Transverse colon (tissue), 4 donors: ENCODE results near the gene MRFAP1L1.

Experiments used
- POLR2A ChIP-seq: fragments of 450-650 bp; IDR thresholded peaks from one replicate; pipeline ENCODE4 v1.6.1; 2016; ENCODE audit warnings: antibody characterized with exemption, mild to moderate bottlenecking, moderate library complexity
- POLR2AphosphoS5 ChIP-seq, 3 donors: sonication (generic); formaldehyde crosslinking; IDR thresholded peaks; one replicate each; pipeline ENCODE4 v1.6.1; 2016; ENCODE audit warnings: antibody characterized with exemption in 3 of 3
- TF ChIP-seq, protein P1 (sequence below), 5 experiments: fragments of 200-600 bp in 3 of 5; fragments of 450-650 bp in 2 of 5; sonication (generic) in 3 of 5; IDR thresholded peaks; 1 replicate in 2 of 5; 2 replicates in 3 of 5; pipeline ENCODE4 v1.5.1; 2016 to 2017; ENCODE audit warnings: antibody characterized with exemption in 5 of 5, inconsistent platforms in 3 of 5, mild to moderate bottlenecking in 2 of 5, moderate library complexity in 1 of 5

DNA sequence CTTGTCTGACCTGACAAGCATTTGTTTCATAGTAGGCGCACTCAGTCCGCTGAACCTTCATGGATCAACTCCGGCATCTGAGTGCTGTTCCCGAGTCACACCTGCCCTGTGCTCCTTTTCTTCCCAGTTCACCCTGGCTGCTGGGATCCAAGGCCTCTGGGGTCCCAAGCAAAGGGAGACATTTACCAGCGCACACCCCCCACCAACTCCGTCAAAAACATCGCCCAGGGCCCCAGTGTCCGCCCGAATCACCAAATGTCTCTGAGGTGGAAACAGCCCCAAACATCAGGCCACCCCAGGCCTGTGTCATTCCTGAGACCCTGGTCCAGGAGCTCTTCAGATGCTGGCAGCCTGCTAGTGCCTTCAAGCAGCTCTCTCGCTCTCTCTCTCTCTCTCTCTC lies 11.5 kb upstream of the MRFAP1L1 start:
- TF ChIP-seq, protein P1, sequence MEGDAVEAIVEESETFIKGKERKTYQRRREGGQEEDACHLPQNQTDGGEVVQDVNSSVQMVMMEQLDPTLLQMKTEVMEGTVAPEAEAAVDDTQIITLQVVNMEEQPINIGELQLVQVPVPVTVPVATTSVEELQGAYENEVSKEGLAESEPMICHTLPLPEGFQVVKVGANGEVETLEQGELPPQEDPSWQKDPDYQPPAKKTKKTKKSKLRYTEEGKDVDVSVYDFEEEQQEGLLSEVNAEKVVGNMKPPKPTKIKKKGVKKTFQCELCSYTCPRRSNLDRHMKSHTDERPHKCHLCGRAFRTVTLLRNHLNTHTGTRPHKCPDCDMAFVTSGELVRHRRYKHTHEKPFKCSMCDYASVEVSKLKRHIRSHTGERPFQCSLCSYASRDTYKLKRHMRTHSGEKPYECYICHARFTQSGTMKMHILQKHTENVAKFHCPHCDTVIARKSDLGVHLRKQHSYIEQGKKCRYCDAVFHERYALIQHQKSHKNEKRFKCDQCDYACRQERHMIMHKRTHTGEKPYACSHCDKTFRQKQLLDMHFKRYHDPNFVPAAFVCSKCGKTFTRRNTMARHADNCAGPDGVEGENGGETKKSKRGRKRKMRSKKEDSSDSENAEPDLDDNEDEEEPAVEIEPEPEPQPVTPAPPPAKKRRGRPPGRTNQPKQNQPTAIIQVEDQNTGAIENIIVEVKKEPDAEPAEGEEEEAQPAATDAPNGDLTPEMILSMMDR (IDR thresholded peaks at IDR 0.05), result no peak
- TF ChIP-seq POLR2A (no peak), POLR2AphosphoS5 (IDR thresholded peaks at IDR 0.05) (no peak)
